HG03045 (cell line): Measurements from ENCODE around the gene AP5S1.
"Not testable (repeated sequence)": the region's sequence is repeated elsewhere in the genome, so short reads cannot be mapped to it uniquely, and the experiment has no call there.

Source experiments
- ATAC-seq: cut with Tn5 transposase; IDR thresholded peaks from one replicate; pipeline ENCODE4 v1.9.1; 2021; ENCODE audit warnings: mild to moderate bottlenecking, moderate library complexity; ENCODE audit not compliant: unreplicated experiment

The AP5S1 gene

DNA sequence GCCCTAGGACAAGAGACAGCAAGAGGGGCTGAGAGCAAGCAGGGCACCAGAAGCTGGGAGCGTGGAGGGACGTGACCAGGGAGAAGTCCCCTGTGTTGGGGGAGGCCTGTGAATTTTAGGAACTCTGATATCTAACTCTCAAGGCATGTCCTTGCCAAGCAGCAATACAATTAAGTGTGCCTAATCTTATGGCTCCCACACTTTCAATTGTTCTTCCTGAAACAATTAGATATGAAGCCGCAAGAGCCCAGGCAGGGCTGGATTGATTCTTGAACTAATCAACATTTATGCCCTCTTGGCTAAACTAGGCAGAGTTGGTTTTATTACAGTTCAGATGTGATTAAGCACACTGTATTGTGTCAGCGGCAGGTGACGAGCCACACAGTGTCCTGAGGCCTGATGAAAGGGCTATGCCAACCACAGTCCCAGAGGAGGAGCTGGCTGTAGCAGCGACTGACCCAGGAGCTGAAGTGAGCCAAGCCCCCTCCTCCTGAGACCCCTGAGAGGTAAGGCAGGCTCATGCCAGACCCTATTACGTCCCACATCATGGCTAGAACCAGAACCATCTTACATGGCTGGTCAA lies 22.1 kb downstream of the AP5S1 start:
- no peak for ATAC-seq

DNA sequence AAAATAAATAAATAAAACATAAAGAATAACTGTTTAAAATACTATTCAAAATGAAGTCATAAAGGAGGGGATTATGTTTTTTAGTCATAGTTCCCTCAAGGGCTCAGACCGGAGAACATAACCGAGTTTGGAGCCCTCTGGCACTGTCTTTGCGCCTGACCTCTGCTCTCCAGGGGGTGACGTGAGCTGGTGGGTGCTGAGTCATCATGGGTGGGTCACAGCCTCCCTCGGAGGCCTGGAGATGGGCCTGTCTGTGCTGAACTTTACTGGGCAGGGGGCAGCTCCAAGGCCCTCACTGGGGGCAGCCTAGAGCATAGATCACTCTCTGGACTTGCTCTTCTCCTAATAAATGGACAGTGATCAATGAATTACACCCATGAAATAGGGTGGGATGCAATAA lies 23.1 kb downstream of the AP5S1 start:
- no peak for ATAC-seq

DNA sequence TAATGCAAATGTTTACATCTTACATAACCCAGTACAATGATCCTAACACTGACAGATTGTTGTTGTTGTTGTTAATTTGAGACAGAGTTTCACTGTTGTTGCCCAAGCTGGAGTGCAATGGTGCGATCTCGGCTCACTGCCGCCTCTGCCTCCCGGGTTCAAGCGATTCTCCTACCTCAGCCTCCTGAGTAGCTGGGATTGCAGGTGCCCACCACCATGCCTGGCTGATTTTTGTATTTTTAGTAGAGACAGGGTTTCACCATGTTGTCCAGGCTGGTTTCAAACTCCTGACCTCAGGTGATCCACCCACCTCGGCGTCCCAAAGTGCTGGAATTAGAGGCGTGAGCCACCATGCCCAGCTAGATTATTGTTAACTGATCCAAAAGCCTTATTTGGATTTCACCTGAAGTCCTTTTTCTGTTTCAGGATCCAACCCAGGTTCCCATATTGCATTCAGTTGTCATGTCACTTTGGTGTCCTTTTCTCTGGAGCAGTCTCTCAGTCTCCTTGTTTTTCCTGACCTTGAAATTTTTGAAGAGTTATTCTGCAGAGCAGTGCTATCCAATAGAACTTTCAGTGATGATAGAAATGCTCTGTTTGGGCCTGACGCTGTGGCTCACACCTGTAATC lies 23.8 kb downstream of the AP5S1 start:
- ATAC-seq = not testable (repeated sequence)

DNA sequence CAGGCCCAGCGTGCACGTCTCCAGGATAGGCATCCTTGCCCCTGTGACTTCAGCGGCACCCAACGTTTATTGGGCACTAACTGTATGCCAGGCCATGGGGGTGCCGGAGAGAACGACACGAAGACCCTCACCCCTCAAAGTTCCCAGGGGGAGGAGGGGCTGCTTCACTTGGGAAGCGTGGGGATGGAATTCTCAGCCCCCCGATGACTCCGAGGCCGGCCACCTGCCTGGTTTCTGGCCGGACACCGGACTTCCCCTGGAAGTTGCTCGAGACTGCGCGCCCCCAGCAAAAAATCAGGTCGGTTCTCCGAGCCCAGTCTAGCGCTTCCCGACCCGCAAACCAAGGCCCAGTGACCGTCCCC lies 26.0 kb downstream of the AP5S1 start:
- ATAC-seq = no peak

DNA sequence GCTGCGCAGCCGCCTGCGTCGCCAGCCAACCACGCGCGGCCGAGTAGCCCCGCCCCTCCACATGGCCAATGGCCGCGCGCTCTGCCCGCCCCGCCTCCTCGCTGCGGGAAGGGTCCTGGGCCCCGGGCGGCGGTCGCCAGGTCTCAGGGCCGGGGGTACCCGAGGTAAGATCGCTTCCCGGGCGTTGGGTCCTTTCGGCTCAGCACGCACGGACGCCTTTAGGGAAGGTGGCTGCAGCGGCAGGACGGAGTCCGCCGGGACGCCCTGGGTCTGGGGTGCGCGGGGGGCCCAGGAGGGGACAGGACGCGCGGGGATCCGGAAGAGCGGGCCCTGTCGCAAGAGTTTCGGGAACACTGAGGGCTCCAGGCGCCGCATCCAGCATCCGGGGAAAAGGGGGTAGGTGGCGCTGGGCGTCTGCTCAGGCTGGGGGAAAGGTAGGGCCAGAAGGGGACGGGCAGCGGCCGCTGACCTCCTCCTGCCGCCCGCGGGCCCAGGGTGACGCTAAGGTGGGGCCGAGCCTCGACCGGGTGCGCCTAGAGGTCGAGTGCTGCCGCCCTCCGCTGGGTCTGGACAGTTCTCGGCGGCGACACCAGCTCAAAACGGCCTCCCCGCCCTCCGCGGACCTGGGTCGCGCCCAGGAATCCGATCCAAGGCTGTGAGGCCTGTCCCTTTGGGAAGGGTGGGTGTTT lies 26.5 kb downstream of the AP5S1 start, which contains the start of gene MAVS:
TSS of gene MAVS (plus strand) at position 95 of the 689 bp plus-strand sequence. CDS start 7,791 bp downstream, outside the sequence.
- ATAC-seq = peak; percentile 90

DNA sequence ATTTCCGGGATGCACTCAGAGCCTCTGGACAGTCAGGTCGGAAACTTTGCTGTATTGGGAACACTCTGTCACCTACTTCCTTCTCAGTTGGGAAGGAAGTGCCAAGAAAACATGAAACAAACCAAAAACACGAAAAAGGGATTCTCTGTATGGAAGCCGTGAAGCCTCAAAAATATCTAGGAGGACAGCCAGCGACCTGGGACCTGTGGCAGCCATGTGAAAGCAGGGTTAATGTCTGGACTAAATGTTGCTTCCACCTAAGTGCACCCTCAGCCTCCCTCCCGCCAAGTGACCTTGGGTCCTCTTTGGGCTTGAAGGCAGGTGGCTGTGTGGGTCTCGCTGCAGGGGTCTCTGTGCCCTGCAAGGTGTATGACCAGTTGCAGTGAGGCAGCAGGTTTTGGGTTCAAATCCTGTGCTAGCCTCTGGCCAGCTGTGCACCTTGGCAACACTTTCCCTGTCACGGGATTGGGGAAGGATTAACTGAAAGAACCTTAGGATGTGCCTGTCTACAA lies 27.1 kb downstream of the AP5S1 start:
- no peak for ATAC-seq

DNA sequence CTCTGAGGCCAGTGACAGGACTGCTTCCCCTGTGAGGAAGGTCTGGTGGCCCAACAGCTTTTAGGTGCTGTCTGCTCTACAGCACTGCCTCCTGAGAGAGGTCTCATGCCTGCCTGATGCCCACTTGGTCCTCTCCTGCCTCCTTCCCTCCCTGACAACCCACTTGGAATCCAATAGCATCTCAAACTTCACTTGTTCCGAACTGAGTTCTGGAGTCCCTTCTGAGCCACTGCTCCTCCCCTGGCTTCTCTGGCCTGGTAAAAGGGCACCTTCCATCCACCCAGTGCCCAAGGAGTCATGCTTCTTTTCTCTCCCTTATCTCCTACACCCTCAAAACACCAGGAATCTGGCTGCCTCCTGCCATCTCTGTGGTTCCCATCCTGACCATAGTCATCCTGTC lies 28.2 kb downstream of the AP5S1 start:
- ATAC-seq = no peak

DNA sequence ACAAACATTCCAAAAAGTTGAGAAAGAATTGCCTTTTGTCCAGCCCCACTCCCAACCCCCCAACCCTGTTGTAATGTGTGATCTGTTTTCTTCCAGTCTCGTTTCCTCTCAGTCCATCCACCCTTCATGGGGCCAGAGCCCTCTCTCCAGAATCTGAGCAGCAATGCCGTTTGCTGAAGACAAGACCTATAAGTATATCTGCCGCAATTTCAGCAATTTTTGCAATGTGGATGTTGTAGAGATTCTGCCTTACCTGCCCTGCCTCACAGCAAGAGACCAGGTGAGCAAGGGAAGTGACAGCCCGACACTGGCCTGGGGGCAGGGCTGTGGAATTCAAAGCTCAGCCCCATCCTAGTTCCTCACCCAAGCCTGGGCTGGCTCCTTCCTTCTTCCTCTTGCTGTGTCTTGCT lies 34.1 kb downstream of the AP5S1 start:
- no peak for ATAC-seq

DNA sequence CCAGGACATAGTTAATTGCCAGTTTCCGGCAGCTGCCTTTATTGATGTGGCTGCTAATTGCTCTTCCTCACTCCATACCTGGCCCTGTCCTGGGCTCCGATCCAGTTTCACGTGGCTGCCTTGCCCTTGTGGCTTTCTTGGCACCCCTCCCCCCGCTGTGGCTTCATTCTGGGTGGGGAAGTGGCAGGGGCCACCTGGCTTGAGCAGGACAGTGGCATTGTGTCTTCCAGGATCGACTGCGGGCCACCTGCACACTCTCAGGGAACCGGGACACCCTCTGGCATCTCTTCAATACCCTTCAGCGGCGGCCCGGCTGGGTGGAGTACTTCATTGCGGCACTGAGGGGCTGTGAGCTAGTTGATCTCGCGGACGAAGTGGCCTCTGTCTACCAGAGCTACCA lies 37.1 kb downstream of the AP5S1 start:
- ATAC-seq = no peak

DNA sequence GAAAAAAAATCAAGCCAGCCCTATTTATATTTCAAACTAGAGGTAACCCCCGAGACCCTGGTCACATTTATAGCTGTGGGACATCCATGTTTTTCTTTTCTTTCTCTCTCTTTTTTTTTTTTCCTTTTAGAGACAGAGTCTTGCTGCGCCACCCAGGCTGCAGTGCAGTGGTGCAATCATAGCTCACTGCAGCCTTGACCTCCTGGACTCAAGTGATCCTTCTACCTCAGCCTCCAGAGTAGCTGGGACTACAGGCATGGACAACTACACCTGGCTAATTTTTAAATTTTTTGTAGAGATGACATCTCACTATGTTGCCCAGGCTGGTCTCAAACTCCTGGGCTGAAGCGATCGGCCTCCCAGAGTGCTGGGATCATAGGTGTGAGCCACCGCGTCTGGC lies 38.3 kb downstream of the AP5S1 start:
- ATAC-seq = no peak

DNA sequence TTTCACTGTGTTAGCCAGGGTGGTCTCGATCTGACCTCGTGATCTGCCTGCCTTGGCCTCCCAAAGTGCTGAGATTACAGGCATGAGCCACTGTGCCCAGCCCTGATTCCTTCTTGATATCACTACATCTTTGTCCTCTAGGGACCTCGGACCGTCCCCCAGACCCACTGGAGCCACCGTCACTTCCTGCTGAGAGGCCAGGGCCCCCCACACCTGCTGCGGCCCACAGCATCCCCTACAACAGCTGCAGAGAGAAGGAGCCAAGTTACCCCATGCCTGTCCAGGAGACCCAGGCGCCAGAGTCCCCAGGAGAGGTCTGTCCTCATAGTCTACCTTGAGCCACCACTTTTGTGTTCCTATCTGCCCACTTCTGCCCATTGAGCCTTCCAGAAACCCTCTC lies 40.8 kb downstream of the AP5S1 start:
- no peak for ATAC-seq

DNA sequence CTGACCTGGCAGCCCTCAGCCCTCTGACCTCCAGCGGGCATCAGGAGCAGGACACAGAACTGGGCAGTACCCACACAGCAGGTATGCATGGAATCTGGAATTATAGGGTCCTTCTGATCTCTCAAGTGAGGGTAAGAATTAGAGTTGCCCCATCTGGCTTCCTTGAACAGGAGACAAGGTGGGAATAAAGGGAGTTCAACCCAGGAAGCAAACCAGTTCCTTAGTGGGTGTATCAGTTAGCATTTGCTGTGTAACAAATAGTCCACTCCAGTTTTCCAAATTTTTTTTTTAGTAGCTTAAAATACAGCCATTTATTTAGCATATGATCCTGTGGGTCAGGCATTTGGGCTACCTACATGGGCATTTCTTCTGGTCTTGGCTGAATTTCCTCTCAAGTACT lies 42.0 kb downstream of the AP5S1 start:
- ATAC-seq = no peak

DNA sequence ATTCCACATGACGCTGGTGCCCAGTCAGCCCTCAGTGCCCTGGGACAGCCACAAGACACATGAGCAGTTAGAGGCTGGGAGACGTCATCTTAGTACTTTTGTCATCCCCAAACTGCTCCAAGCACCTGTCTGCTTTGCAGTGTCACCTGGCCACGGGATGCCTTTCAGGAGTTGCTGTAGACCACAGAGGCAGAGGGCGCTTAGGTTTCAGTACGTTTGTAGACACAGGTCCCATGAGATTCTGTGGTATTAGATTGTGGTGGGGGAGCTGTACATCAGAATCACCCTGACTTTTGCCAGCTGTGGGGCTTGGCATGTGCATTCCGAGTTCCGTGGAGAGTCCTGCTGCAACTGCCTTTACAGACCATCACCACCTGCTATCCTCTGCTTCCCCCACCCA lies 43.0 kb downstream of the AP5S1 start:
- no peak for ATAC-seq

DNA sequence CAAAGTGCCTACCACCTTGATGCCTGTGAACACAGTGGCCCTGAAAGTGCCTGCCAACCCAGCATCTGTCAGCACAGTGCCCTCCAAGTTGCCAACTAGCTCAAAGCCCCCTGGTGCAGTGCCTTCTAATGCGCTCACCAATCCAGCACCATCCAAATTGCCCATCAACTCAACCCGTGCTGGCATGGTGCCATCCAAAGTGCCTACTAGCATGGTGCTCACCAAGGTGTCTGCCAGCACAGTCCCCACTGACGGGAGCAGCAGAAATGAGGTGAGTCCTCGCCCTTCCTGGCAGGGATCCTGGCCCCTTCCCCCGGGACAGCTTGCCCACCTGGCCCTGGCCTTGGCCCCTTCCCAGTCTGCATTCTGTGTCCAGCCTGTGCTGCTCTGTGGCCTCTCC lies 44.2 kb downstream of the AP5S1 start:
- ATAC-seq = no peak

DNA sequence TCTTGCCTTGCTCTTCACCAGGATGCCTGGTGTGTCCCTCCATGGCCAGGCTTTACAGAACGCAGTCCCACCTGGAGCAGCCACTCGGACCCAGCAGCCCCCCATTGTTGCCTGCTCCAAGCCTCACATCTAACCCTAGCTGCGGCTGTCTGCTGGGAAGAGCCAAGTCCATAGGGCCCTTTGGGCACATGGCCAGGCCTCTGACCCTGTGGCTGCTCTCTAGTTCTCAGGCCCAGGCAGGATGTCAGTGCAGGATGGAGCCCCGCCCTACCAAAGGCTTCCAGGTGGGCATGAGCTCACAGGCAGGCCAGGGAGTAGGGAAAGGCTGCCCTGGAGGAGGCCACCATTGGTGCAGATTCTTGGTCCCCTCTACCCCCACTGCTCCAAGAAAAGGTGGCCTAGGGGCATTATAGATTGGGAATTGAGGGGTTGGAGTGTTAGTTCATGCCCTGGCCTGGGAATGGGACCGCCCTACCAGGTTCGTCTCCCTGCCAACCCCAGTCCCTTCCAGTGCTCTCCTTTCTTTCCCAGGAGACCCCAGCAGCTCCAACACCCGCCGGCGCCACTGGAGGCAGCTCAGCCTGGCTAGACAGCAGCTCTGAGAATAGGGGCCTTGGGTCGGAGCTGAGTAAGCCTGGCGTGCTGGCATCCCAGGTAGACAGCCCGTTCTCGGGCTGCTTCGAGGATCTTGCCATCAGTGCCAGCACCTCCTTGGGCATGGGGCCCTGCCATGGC lies 45.0 kb downstream of the AP5S1 start:
- ATAC-seq = no peak

DNA sequence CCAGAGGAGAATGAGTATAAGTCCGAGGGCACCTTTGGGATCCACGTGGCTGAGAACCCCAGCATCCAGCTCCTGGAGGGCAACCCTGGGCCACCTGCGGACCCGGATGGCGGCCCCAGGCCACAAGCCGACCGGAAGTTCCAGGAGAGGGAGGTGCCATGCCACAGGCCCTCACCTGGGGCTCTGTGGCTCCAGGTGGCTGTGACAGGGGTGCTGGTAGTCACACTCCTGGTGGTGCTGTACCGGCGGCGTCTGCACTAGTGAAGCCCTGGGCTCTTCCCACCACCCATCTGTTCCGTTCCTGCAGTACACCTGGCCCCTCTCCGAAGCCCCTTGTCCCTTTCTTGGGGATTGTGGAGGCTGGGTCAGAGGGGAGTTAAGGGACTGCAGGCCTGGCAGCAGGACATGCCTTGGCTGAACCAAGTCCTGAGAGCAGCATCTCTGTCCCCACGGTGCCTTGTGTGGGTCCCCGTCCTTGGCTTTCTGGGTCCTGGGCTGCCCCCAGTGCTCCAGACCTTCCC lies 45.6 kb downstream of the AP5S1 start:
- no peak for ATAC-seq

DNA sequence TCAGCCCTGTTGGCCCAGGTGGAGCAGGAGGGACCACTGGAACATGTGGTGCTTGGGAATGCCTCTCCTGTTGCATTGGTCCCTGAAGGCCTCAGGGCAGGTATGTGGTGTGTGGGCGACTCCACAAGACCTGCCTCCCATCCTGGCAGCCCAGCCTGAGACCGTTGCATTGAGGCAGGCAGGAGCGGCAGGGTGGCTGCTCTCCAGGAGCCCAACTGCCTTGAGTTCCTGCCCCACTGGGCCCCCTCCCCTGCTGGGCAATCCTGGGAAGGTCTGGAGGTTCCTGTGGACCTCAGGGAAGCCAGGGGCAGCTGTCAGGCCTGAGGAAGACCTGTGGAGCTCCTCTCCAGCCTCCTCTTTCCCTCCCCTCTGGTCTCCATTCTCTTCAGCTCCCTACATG lies 46.1 kb downstream of the AP5S1 start:
- ATAC-seq = no peak

DNA sequence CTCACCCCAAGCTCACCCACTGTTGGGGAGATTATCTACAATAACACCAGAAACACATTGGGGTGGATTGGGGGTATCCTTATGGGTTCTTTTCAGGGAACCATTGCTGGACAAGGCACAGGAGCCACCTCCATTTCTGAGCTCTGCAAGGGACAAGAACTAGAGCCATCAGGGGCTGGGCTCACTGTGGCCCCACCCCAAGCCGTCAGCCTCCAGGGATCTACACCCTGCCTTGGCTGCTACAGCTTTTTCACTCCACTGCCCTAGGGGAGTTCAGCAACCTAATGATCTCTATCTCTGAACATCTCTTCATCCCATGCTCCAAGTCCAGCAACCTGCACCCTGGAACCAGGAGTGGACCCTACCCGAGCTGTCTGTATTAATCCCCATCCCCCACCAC lies 47.5 kb downstream of the AP5S1 start:
- ATAC-seq = no peak

DNA sequence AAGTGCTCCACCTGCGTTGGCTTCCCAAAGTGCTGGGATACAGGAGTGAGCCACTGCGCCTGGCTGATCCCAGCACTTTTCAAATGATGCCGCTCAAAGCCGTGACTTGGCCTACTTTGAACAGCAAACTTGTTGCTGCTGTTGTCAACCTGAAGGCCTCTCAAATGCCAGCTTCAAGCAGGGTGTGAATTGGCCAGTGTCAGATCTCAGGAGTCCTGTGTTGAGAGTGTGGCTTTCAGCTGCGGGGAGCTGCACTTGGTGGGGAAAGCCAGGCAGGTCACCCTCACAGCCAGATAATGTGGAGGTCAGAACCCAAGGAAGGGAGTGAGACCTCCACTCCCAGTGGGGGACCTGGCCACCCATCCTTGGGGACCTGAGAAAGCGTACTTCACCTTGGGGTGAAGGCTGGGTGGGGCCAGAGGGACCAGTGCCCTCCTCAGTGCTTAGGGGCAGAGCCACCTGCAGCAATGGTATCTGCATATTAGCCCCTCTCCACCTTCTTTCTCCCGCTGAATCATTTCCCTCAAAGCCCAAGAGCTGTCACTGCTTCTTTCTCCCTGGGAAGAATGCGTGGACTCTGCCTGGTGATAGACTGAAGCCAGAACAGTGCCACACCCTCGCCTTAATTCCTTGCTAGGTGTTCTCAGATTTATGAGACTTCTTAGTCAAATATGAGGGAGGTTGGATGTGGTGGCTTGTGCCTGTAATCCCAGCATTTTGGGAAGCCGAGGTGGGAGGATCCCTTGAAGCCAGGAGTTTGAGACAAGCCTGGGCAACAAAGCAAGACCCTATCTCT lies 49.7 kb downstream of the AP5S1 start:
- no peak for ATAC-seq

DNA sequence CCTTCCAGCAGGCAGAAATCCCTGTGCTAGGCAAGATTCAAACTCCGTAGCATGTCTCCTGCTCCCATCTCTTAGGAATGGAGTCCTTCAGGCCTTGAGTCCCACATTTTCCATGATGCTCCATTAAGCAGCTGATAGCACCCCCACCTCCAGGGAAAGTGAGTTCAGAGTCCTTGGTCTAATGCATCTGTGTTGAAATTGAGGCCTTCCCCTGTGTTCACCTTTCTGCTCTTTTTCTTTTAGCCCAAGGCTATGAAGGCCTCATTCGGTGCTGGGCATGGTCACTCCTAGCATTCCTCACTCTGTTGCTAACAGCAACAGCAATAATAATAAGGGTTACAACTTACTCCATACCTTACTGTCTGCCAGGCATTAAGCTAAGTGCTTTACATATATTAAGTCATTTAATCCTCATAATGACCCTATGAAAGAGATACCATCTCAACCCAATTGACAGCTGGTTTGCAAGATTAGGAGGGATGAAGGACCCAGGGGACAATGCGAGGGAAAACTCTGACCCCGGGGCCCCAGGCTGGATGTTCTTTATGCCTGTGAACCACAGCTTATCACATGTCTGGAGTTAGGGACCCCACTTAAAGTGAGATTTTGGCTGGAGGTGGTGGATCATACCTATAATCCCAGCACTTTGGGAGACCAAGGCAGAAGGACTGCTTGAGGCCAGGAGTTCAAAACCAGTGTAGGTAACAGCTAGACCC lies 51.4 kb downstream of the AP5S1 start:
- no peak for ATAC-seq
